Neuronal stem cell (in vitro differentiated cells): ENCODE measurements around the gene CLTA.

Experiments used
- DNase-seq: peaks from one replicate; pipeline ENCODE4 v3.0.0-alpha.2; 2013; ENCODE audit warnings: low spot score
- H2AFZ ChIP-seq: one replicate; pipeline ENCODE4 v1.6.1; 2013; ENCODE audit warnings: mild to moderate bottlenecking, low read length, inconsistent platforms
- H2AK5ac ChIP-seq: 2 replicates; pipeline ENCODE4 v1.6.1; 2013; ENCODE audit warnings: low read depth, mild to moderate bottlenecking, inconsistent platforms, low read length, moderate library complexity, mixed read lengths
- H2BK120ac ChIP-seq: 2 replicates; pipeline ENCODE4 v1.6.1; 2013; ENCODE audit warnings: low read depth, mild to moderate bottlenecking, inconsistent platforms, low read length, moderate library complexity, mixed read lengths
- H2BK12ac ChIP-seq: one replicate; pipeline ENCODE4 v1.6.1; 2013; ENCODE audit warnings: low read length, inconsistent platforms
- H2BK15ac ChIP-seq: 2 replicates; pipeline ENCODE4 v1.6.1; 2013; ENCODE audit warnings: mild to moderate bottlenecking, low read length, inconsistent platforms, mixed read lengths
- H2BK5ac ChIP-seq: one replicate; pipeline ENCODE4 v1.6.1; 2013; ENCODE audit warnings: inconsistent platforms, mild to moderate bottlenecking, low read length, moderate library complexity
- H3K14ac ChIP-seq: one replicate; pipeline ENCODE4 v1.6.1; 2013; ENCODE audit warnings: low read length, inconsistent platforms
- H3K18ac ChIP-seq: 2 replicates; pipeline ENCODE4 v1.6.1; 2013; ENCODE audit warnings: low read length, inconsistent platforms
- H3K23ac ChIP-seq: 2 replicates; pipeline ENCODE4 v1.6.1; 2013; ENCODE audit warnings: low read depth, mild to moderate bottlenecking, mixed read lengths, low read length, inconsistent platforms; ENCODE audit not compliant: poor library complexity
- H3K27ac ChIP-seq: replicated peaks from 3 replicates; pipeline ENCODE4 v1.5.1; 2013; ENCODE audit warnings: low read length, inconsistent platforms
- H3K27me3 ChIP-seq, 3 experiments: 2 replicates each; pipeline ENCODE4 v1.6.1; 2013; ENCODE audit warnings: low read length in 3 of 3, mild to moderate bottlenecking in 2 of 3, inconsistent platforms in 1 of 3, low read depth in 1 of 3, mixed read lengths in 1 of 3, moderate library complexity in 1 of 3; ENCODE audit not compliant: control insufficient read depth in 3 of 3, insufficient read depth in 3 of 3
- H3K36me3 ChIP-seq, 2 donors: replicated peaks in 1 of 2; 2 replicates each; pipeline ENCODE4 v1.6.1; 2013; ENCODE audit warnings: low read length in 2 of 2; ENCODE audit not compliant: control insufficient read depth in 2 of 2, insufficient read depth in 2 of 2
- H3K4ac ChIP-seq: 2 replicates; pipeline ENCODE4 v1.6.1; 2013; ENCODE audit warnings: inconsistent platforms, mild to moderate bottlenecking, low read length, moderate library complexity
- H3K4me1 ChIP-seq, 2 donors: 1 replicate in 1 of 2; 2 replicates in 1 of 2; pipeline ENCODE4 v1.6.1; 2013; ENCODE audit warnings: low read length in 2 of 2, low read depth in 1 of 2; ENCODE audit not compliant: control insufficient read depth in 2 of 2, insufficient read depth in 1 of 2
- H3K4me2 ChIP-seq: one replicate; pipeline ENCODE4 v1.6.1; 2013; ENCODE audit warnings: mild to moderate bottlenecking, low read length, inconsistent platforms; ENCODE audit not compliant: insufficient read depth, poor library complexity, severe bottlenecking
- H3K4me3 ChIP-seq, 2 donors: 2 replicates each; pipeline ENCODE4 v1.5.1; 2013; ENCODE audit warnings: low read length in 2 of 2, mild to moderate bottlenecking in 2 of 2, inconsistent platforms in 1 of 2, moderate library complexity in 1 of 2
- H3K79me1 ChIP-seq: one replicate; pipeline ENCODE4 v1.6.1; 2013; ENCODE audit warnings: low read depth, mild to moderate bottlenecking, inconsistent platforms, low read length, moderate library complexity
- H3K9ac ChIP-seq: one replicate; pipeline ENCODE4 v1.6.1; 2013; ENCODE audit warnings: mild to moderate bottlenecking, low read depth, low read length, inconsistent platforms; ENCODE audit not compliant: poor library complexity
- H3K9me3 ChIP-seq, 2 donors: replicated peaks in 1 of 2; 2 replicates each; pipeline versions ENCODE3 to v1.6.1; 2013; ENCODE audit warnings: low read length in 2 of 2, mild to moderate bottlenecking in 2 of 2, inconsistent platforms in 1 of 2, low read depth in 1 of 2, mixed read lengths in 1 of 2, moderate library complexity in 1 of 2; ENCODE audit not compliant: control insufficient read depth in 2 of 2, insufficient read depth in 1 of 2
- H4K8ac ChIP-seq: one replicate; pipeline ENCODE4 v1.6.1; 2013; ENCODE audit warnings: low read depth, mild to moderate bottlenecking, inconsistent platforms, low read length, moderate library complexity
- H4K91ac ChIP-seq: one replicate; pipeline ENCODE4 v1.6.1; 2013; ENCODE audit warnings: low read length, low read depth, mild to moderate bottlenecking, inconsistent platforms; ENCODE audit not compliant: poor library complexity
- WGBS, 2 donors: extraction: QIAGEN DNeasy Blood & Tissue Kit; methylation state at CpG; one replicate each; pipeline ENCODE4 v1.1.7; 2013; ENCODE audit warnings: missing lambda C conversion rate in 2 of 2, mixed read lengths in 1 of 2; ENCODE audit not compliant: insufficient read length in 2 of 2, insufficient replicate concordance in 1 of 2; ENCODE audit errors: extremely low coverage in 2 of 2; 5-methylcytosine and 5-hydroxymethylcytosine counted together

CLTA gene

GRCh38 chr9:36213989-36214388, 23.3 kb downstream of the CLTA start:
- Histone ChIP-seq H3K9ac (no peak overlapping the region), H2BK120ac (no peak overlapping the region), H3K36me3 (peaks cover 45 to 97% of the 10 kb centered on the region in 2 donors), H3K23ac (no peak overlapping the region), H2BK12ac (no peak overlapping the region), H3K9me3 (no peaks in the 10 kb centered on the region), H2AFZ (no peak overlapping the region), H3K27me3 (no peaks in the 10 kb centered on the region), H2BK5ac (no peak overlapping the region), H3K4me3 (no peak overlapping the region), H3K14ac (no peak overlapping the region), H3K4me1 (peaks cover 0 to 3% of the 10 kb centered on the region in 2 donors), H3K4me2 (no peak overlapping the region), H3K4ac (no peak overlapping the region), H4K91ac (no peak overlapping the region), H3K79me1 (peaks cover 10% of the 10 kb centered on the region), H3K18ac (no peak overlapping the region), H3K27ac (no peak overlapping the region), H2BK15ac (no peak overlapping the region), H2AK5ac (no peak overlapping the region), H4K8ac (no peak overlapping the region)
- no CpG with 5 or more reads among the region's 4 CpGs for WGBS, 2 donors
- DNase-seq: no peak

GRCh38 chr9:36214571-36214970, 23.9 kb downstream of the CLTA start:
- H3K18ac ChIP-seq: no peak overlapping the region
- H3K27ac ChIP-seq: no peak overlapping the region
- peaks cover 43 to 97% of the 10 kb centered on the region in 2 donors for H3K36me3 ChIP-seq

GRCh38 chr9:36217256-36217968, 26.7 kb downstream of the CLTA start:
- H3K9me3 ChIP-seq: peaks cover under 1 to 2% of the 10 kb centered on the region in 2 donors
- no peak overlapping the region for H3K4me2 ChIP-seq
- no peak overlapping the region for H3K4me3 ChIP-seq
- peaks cover under 1% of the 10 kb centered on the region for H3K79me1 ChIP-seq
- H3K4ac ChIP-seq: no peak overlapping the region
- H3K9ac ChIP-seq: no peak overlapping the region
- no peak overlapping the region for H4K91ac ChIP-seq
- H3K14ac ChIP-seq: no peak overlapping the region
- no peak overlapping the region for H2AFZ ChIP-seq
- no peak overlapping the region for H2BK5ac ChIP-seq
- H3K36me3 ChIP-seq: peaks cover 39 to 94% of the 10 kb centered on the region in 2 donors
- no peak overlapping the region for H3K23ac ChIP-seq
- H2BK12ac ChIP-seq: no peak overlapping the region
- H2BK120ac ChIP-seq: no peak overlapping the region
- H3K27ac ChIP-seq: no peak overlapping the region
- no CpG with 5 or more reads among the region's 13 CpGs for WGBS, 2 donors
- no peak overlapping the region for H3K18ac ChIP-seq
- no peaks in the 10 kb centered on the region for H3K27me3 ChIP-seq
- H2AK5ac ChIP-seq: no peak overlapping the region
- H3K4me1 ChIP-seq: no peaks in the 10 kb centered on the region
- H2BK15ac ChIP-seq: no peak overlapping the region
- no peak overlapping the region for H4K8ac ChIP-seq
- no peak for DNase-seq

More at GRCh38 chr9:36214571-36214970, 23.9 kb downstream of the CLTA start:
- Histone ChIP-seq H3K27me3 (no peaks in the 10 kb centered on the region), H2BK5ac (no peak overlapping the region), H3K79me1 (peaks cover 6% of the 10 kb centered on the region), H2BK15ac (no peak overlapping the region), H2BK120ac (no peak overlapping the region), H3K9me3 (no peaks in the 10 kb centered on the region), H3K14ac (no peak overlapping the region), H2BK12ac (no peak overlapping the region), H4K8ac (no peak overlapping the region), H3K4me1 (peaks cover 0 to 3% of the 10 kb centered on the region in 2 donors), H3K23ac (no peak overlapping the region), H2AFZ (no peak overlapping the region), H3K4me2 (no peak overlapping the region), H2AK5ac (no peak overlapping the region), H3K9ac (no peak overlapping the region), H3K4me3 (no peak overlapping the region), H4K91ac (no peak overlapping the region), H3K4ac (no peak overlapping the region)
- DNase-seq: no peak

- Histone ChIP-seq H3K27ac (no peak overlapping the region), H3K4me3 (no peak overlapping the region), H3K36me3 (peaks cover 45 to 94% of the 10 kb centered on the region in 2 donors), H2AK5ac (no peak overlapping the region), H4K8ac (no peak overlapping the region), H2BK15ac (no peak overlapping the region), H3K4me1 (no peaks in the 10 kb centered on the region), H3K4me2 (no peak overlapping the region), H4K91ac (no peak overlapping the region), H3K18ac (no peak overlapping the region), H3K4ac (no peak overlapping the region), H3K23ac (no peak overlapping the region), H3K9me3 (peaks cover 4 to 8% of the 10 kb centered on the region in 2 donors), H3K79me1 (peaks cover 1% of the 10 kb centered on the region), H2AFZ (no peak overlapping the region), H2BK12ac (peak overlapping the region; percentile 4), H3K14ac (no peak overlapping the region), H2BK120ac (no peak overlapping the region), H3K9ac (no peak overlapping the region), H2BK5ac (no peak overlapping the region), H3K27me3 (no peaks in the 10 kb centered on the region)
- WGBS, 2 donors: no CpG with 5 or more reads among the region's 5 CpGs
- no peak for DNase-seq
Observed at GRCh38 chr9:36218011-36218410, 27.3 kb downstream of the CLTA start.
